ENCODE results near the gene ARSA.
"Not testable (repeated sequence)": the region's sequence is repeated elsewhere in the genome, so short reads cannot be mapped to it uniquely, and the experiment has no call there.

Gene ARSA

GRCh38 chr22:50641696-50642607 lies 14.0 kb upstream of the ARSA start:
- Histone ChIP-seq H3K4me1 (ENCODE audit: control insufficient read depth in 1 of 2, insufficient read depth in 1 of 2, low read depth in 1 of 2, low read length in 1 of 2) (no peaks in the 10 kb centered on the region), H3K27me3 (peaks cover 42% of the 10 kb centered on the region), H3K27ac (no peak overlapping the region), H3K4me3 (ENCODE audit: low read depth in 1 of 2, low read length in 1 of 2) (no peak overlapping the region), H3K36me3 (no peaks in the 10 kb centered on the region), H3K9me3 (no peaks in the 10 kb centered on the region)
- no peak for TF ChIP-seq CTCF (IDR thresholded peaks at IDR 0.05)

- no peaks in the 10 kb centered on the region for H3K36me3 ChIP-seq
- peaks cover 39% of the 10 kb centered on the region for H3K27me3 ChIP-seq
- H3K9me3 ChIP-seq = no peaks in the 10 kb centered on the region
- H3K4me3 ChIP-seq (ENCODE audit: low read depth in 1 of 2, low read length in 1 of 2) = no peak overlapping the region
- no peaks in the 10 kb centered on the region for H3K4me1 ChIP-seq (ENCODE audit: control insufficient read depth in 1 of 2, insufficient read depth in 1 of 2, low read depth in 1 of 2, low read length in 1 of 2)
- no peak overlapping the region for H3K27ac ChIP-seq
- no peak for TF ChIP-seq CTCF (IDR thresholded peaks at IDR 0.05)
Observed at GRCh38 chr22:50640857-50641647, 13.1 kb upstream of the ARSA start.

GRCh38 chr22:50640296-50640695 lies 12.3 kb upstream of the ARSA start:
- H3K27ac ChIP-seq; H3K4me3 ChIP-seq (ENCODE audit: low read depth in 1 of 2, low read length in 1 of 2); H3K4me1 ChIP-seq (ENCODE audit: control insufficient read depth in 1 of 2, insufficient read depth in 1 of 2, low read depth in 1 of 2, low read length in 1 of 2); H3K36me3 ChIP-seq; H3K9me3 ChIP-seq: not testable (repeated sequence)
- H3K27me3 ChIP-seq = peaks cover 32% of the 10 kb centered on the region

GRCh38 chr22:50635591-50635990 lies 7.6 kb upstream of the ARSA start:
- Histone ChIP-seq H3K4me3 (ENCODE audit: low read depth in 1 of 2, low read length in 1 of 2) (no peak overlapping the region), H3K27ac (no peak overlapping the region), H3K4me1 (ENCODE audit: control insufficient read depth in 1 of 2, insufficient read depth in 1 of 2, low read depth in 1 of 2, low read length in 1 of 2) (no peaks in the 10 kb centered on the region), H3K36me3 (no peaks in the 10 kb centered on the region), H3K27me3 (no peaks in the 10 kb centered on the region), H3K9me3 (no peaks in the 10 kb centered on the region)
- no peak for TF ChIP-seq CTCF (IDR thresholded peaks at IDR 0.05)

- no peaks in the 10 kb centered on the region for H3K27me3 ChIP-seq
- H3K9me3 ChIP-seq = no peaks in the 10 kb centered on the region
- no peak overlapping the region for H3K4me3 ChIP-seq (ENCODE audit: low read depth in 1 of 2, low read length in 1 of 2)
- H3K4me1 ChIP-seq (ENCODE audit: control insufficient read depth in 1 of 2, insufficient read depth in 1 of 2, low read depth in 1 of 2, low read length in 1 of 2) = peaks cover 2 to 3% of the 10 kb centered on the region in 2 experiments
- H3K36me3 ChIP-seq = no peaks in the 10 kb centered on the region
- TF ChIP-seq CTCF (IDR thresholded peaks at IDR 0.05) = no peak
- no peak overlapping the region for H3K27ac ChIP-seq
Observed at GRCh38 chr22:50633771-50634170, 5.8 kb upstream of the ARSA start.

GRCh38 chr22:50633086-50633485 lies 5.1 kb upstream of the ARSA start:
- H3K9me3 ChIP-seq = no peaks in the 10 kb centered on the region
- H3K4me1 ChIP-seq (ENCODE audit: control insufficient read depth in 1 of 2, insufficient read depth in 1 of 2, low read depth in 1 of 2, low read length in 1 of 2) = peaks cover 9 to 10% of the 10 kb centered on the region in 2 experiments
- TF ChIP-seq CTCF (IDR thresholded peaks at IDR 0.05) = no peak
- no peaks in the 10 kb centered on the region for H3K27me3 ChIP-seq
- no peak overlapping the region for H3K27ac ChIP-seq
- no peaks in the 10 kb centered on the region for H3K36me3 ChIP-seq
- H3K4me3 ChIP-seq (ENCODE audit: low read depth in 1 of 2, low read length in 1 of 2) = no peak overlapping the region

Data from neutrophil (primary cell).